Measurements from ENCODE around the gene BPIFB6.

The BPIFB6 gene

GRCh38 chr20:33093582-33093981 is 62.1 kb downstream of the BPIFB6 start:
- DNase-seq = no peak
